OCI-LY3 (cell line): ENCODE results near the gene MAGI1.

Experiments
- EZH2phosphoT487 ChIP-seq: fragments of 200-600 bp; shearing (Covaris generic); IDR thresholded peaks from 2 replicates; pipeline ENCODE4 v1.6.1; 2018; ENCODE audit warnings: antibody characterized with exemption, mixed run types, low read depth
- TF ChIP-seq, protein P1 (sequence below): fragments of 200-600, 300-600 bp; sonication (generic); IDR thresholded peaks from 2 replicates; pipeline ENCODE4 v1.5.1; 2014; ENCODE audit warnings: antibody characterized with exemption, low read length, low read depth

DNA sequence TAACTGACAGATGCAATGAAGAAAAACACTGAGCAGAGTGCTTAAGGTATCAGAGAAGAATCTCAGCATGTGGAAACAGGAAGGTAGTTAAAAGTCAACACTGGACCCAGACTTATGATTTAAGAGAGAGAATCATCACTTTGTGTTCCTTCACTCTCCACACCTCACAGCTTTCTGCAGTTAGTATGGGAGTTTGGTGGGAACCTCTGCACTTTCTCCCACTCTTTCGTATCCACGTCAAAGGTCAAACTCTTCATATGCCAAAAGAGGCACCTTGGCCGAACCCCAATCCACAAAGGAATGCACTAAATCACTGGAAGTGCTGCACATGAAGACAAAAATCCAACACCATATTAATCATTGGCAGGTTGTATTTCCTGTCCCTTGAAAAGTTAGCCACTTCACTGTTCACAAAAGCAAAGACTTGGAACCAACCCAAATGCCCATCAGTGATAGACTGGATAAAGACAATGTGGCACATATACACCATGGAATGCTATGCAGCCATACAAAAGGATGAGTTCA is 361.2 kb downstream of the MAGI1 start:
- TF ChIP-seq, protein P1, sequence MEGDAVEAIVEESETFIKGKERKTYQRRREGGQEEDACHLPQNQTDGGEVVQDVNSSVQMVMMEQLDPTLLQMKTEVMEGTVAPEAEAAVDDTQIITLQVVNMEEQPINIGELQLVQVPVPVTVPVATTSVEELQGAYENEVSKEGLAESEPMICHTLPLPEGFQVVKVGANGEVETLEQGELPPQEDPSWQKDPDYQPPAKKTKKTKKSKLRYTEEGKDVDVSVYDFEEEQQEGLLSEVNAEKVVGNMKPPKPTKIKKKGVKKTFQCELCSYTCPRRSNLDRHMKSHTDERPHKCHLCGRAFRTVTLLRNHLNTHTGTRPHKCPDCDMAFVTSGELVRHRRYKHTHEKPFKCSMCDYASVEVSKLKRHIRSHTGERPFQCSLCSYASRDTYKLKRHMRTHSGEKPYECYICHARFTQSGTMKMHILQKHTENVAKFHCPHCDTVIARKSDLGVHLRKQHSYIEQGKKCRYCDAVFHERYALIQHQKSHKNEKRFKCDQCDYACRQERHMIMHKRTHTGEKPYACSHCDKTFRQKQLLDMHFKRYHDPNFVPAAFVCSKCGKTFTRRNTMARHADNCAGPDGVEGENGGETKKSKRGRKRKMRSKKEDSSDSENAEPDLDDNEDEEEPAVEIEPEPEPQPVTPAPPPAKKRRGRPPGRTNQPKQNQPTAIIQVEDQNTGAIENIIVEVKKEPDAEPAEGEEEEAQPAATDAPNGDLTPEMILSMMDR, result no peak
- TF ChIP-seq EZH2phosphoT487, result no peak
